Activated naive CD4-positive, alpha-beta T cell treated with anti-CD3 and anti-CD28 coated beads, Interleukin-2, amount 10 ng/mL, durations not matched to agents 7 days and 5 days (primary cell): Measurements from ENCODE around the gene NOC2L.

Experiments
- CTCF ChIA-PET: fragments of 350-600 bp; sonication (Branson Sonifier 250); formaldehyde crosslinking; loops from one replicate; lab custom pipeline; 2021; ENCODE audit warnings: antibody characterized with exemption; lab: Charles Lee
- DNase-seq: peaks from one replicate; pipeline ENCODE4 v3.0.0-alpha.2; 2020
- H3K27ac Mint-ChIP-seq: one replicate; pipeline ENCODE4 v1.8.0; 2021; ENCODE audit warnings: mild to moderate bottlenecking, moderate library complexity, mixed read lengths
- H3K27me3 Mint-ChIP-seq: one replicate; pipeline ENCODE4 v1.8.0; 2021; ENCODE audit warnings: mild to moderate bottlenecking, mixed read lengths
- H3K36me3 Mint-ChIP-seq: one replicate; pipeline ENCODE4 v1.8.0; 2021; ENCODE audit warnings: mixed read lengths
- H3K4me1 Mint-ChIP-seq: one replicate; pipeline ENCODE4 v1.8.0; 2021; ENCODE audit warnings: mixed read lengths
- H3K4me3 Mint-ChIP-seq: one replicate; pipeline ENCODE4 v1.8.0; 2021; ENCODE audit warnings: mild to moderate bottlenecking, moderate library complexity, mixed read lengths
- H3K9me3 Mint-ChIP-seq: one replicate; pipeline ENCODE4 v1.8.0; 2021; ENCODE audit warnings: mixed read lengths

Gene NOC2L

GRCh38 chr1:923131-923990, 35.7 kb downstream of the NOC2L start, which contains the start of gene SAMD11:
Gene SAMD11, plus strand, starts transcription at chr1:923923. Its CDS starts 509 bp downstream, at chr1:924432.
- peaks cover 14% of the 10 kb centered on the region for H3K4me1 Mint-ChIP-seq
- no peaks in the 10 kb centered on the region for H3K9me3 Mint-ChIP-seq
- peaks cover 94% of the 10 kb centered on the region for H3K27me3 Mint-ChIP-seq
- peak; percentile 60 for DNase-seq
- H3K4me3 Mint-ChIP-seq = peak within 1 kb of the TSS; percentile 60
- no peaks in the 10 kb centered on the region for H3K36me3 Mint-ChIP-seq
- CTCF ChIA-PET = no interaction called here
- peak within 1 kb of the TSS; percentile 52 for H3K27ac Mint-ChIP-seq

GRCh38 chr1:921011-921837, 37.8 kb downstream of the NOC2L start:
- no peak overlapping the region for H3K27ac Mint-ChIP-seq
- no peaks in the 10 kb centered on the region for H3K36me3 Mint-ChIP-seq
- no peak overlapping the region for H3K4me3 Mint-ChIP-seq
- peak; percentile 47 for DNase-seq
- H3K4me1 Mint-ChIP-seq = peaks cover 12% of the 10 kb centered on the region
- H3K9me3 Mint-ChIP-seq = no peaks in the 10 kb centered on the region
- CTCF ChIA-PET = interaction anchor here (0.7 to 0.8 kb wide), 2 partner anchors 9 to 16 kb away, joined by 3 read pairs; no protein-coding TSS in a partner anchor
- H3K27me3 Mint-ChIP-seq = peaks cover 91% of the 10 kb centered on the region

GRCh38 chr1:920521-920920, 38.5 kb downstream of the NOC2L start:
- peaks cover 91% of the 10 kb centered on the region for H3K27me3 Mint-ChIP-seq
- no peak for DNase-seq
- no peaks in the 10 kb centered on the region for H3K9me3 Mint-ChIP-seq
- H3K4me1 Mint-ChIP-seq = peaks cover 11% of the 10 kb centered on the region
- no peak overlapping the region for H3K27ac Mint-ChIP-seq
- CTCF ChIA-PET = interaction anchor here (0.7 to 0.8 kb wide), 2 partner anchors 8 to 16 kb away, joined by 3 read pairs; no protein-coding TSS in a partner anchor
- H3K4me3 Mint-ChIP-seq = no peak overlapping the region
- H3K36me3 Mint-ChIP-seq = no peaks in the 10 kb centered on the region

- no peaks in the 10 kb centered on the region for H3K9me3 Mint-ChIP-seq
- H3K27me3 Mint-ChIP-seq = peaks cover 91% of the 10 kb centered on the region
- H3K4me1 Mint-ChIP-seq = peaks cover 11% of the 10 kb centered on the region
- no peak overlapping the region for H3K27ac Mint-ChIP-seq
- CTCF ChIA-PET = interaction anchor here (0.8 kb wide), 1 partner anchor 15 kb away, joined by 3 read pairs; no protein-coding TSS in a partner anchor
- no peak overlapping the region for H3K4me3 Mint-ChIP-seq
- no peaks in the 10 kb centered on the region for H3K36me3 Mint-ChIP-seq
- no peak for DNase-seq
Observed at GRCh38 chr1:920010-920409, 39.0 kb downstream of the NOC2L start.

GRCh38 chr1:919271-919872, 39.7 kb downstream of the NOC2L start:
- H3K36me3 Mint-ChIP-seq = no peaks in the 10 kb centered on the region
- CTCF ChIA-PET = no interaction called here
- no peak overlapping the region for H3K4me3 Mint-ChIP-seq
- DNase-seq = no peak
- peaks cover 11% of the 10 kb centered on the region for H3K4me1 Mint-ChIP-seq
- H3K27me3 Mint-ChIP-seq = peaks cover 91% of the 10 kb centered on the region
- no peak overlapping the region for H3K27ac Mint-ChIP-seq
- H3K9me3 Mint-ChIP-seq = no peaks in the 10 kb centered on the region

GRCh38 chr1:918843-919242, 40.2 kb downstream of the NOC2L start:
- peaks cover 11% of the 10 kb centered on the region for H3K4me1 Mint-ChIP-seq
- no peak overlapping the region for H3K4me3 Mint-ChIP-seq
- H3K27me3 Mint-ChIP-seq = peaks cover 96% of the 10 kb centered on the region
- H3K36me3 Mint-ChIP-seq = no peaks in the 10 kb centered on the region
- CTCF ChIA-PET = no interaction called here
- no peak for DNase-seq
- H3K27ac Mint-ChIP-seq = no peak overlapping the region
- no peaks in the 10 kb centered on the region for H3K9me3 Mint-ChIP-seq

GRCh38 chr1:918353-918752, 40.7 kb downstream of the NOC2L start:
- DNase-seq = no peak
- H3K4me3 Mint-ChIP-seq = no peak overlapping the region
- peaks cover 10% of the 10 kb centered on the region for H3K4me1 Mint-ChIP-seq
- H3K27ac Mint-ChIP-seq = no peak overlapping the region
- CTCF ChIA-PET = no interaction called here
- H3K27me3 Mint-ChIP-seq = peaks cover 97% of the 10 kb centered on the region
- H3K36me3 Mint-ChIP-seq = no peaks in the 10 kb centered on the region
- no peaks in the 10 kb centered on the region for H3K9me3 Mint-ChIP-seq

- Mint-ChIP-seq H3K4me1 (peaks cover 6% of the 10 kb centered on the region), H3K27me3 (peaks cover 97% of the 10 kb centered on the region), H3K27ac (no peak overlapping the region), H3K4me3 (no peak overlapping the region), H3K9me3 (no peaks in the 10 kb centered on the region), H3K36me3 (no peaks in the 10 kb centered on the region)
- CTCF ChIA-PET = no interaction called here
- no peak for DNase-seq
Observed at GRCh38 chr1:917466-918091, 41.5 kb downstream of the NOC2L start.

- H3K9me3 Mint-ChIP-seq = no peaks in the 10 kb centered on the region
- peak; percentile 18 for DNase-seq
- H3K36me3 Mint-ChIP-seq = no peaks in the 10 kb centered on the region
- H3K27me3 Mint-ChIP-seq = peaks cover 97% of the 10 kb centered on the region
- H3K4me1 Mint-ChIP-seq = peaks cover 9% of the 10 kb centered on the region
- H3K27ac Mint-ChIP-seq = no peak overlapping the region
- CTCF ChIA-PET = no interaction called here
- H3K4me3 Mint-ChIP-seq = no peak overlapping the region
Observed at GRCh38 chr1:917076-917459, 42.0 kb downstream of the NOC2L start.

- H3K27me3 Mint-ChIP-seq = peaks cover 97% of the 10 kb centered on the region
- DNase-seq = peak; percentile 11
- CTCF ChIA-PET = no interaction called here
- H3K4me1 Mint-ChIP-seq = peaks cover 7% of the 10 kb centered on the region
- H3K9me3 Mint-ChIP-seq = no peaks in the 10 kb centered on the region
- H3K27ac Mint-ChIP-seq = no peak overlapping the region
- no peaks in the 10 kb centered on the region for H3K36me3 Mint-ChIP-seq
- H3K4me3 Mint-ChIP-seq = no peak overlapping the region
Observed at GRCh38 chr1:916173-917075, 42.6 kb downstream of the NOC2L start.

- Mint-ChIP-seq H3K27ac (no peak overlapping the region), H3K9me3 (no peaks in the 10 kb centered on the region), H3K4me3 (no peak overlapping the region), H3K27me3 (peaks cover 97% of the 10 kb centered on the region), H3K4me1 (peaks cover 5% of the 10 kb centered on the region), H3K36me3 (no peaks in the 10 kb centered on the region)
- peak; percentile 21 for DNase-seq
- CTCF ChIA-PET = no interaction called here
Observed at GRCh38 chr1:915295-916172, 43.5 kb downstream of the NOC2L start.

- Mint-ChIP-seq H3K4me3 (no peak overlapping the region), H3K9me3 (no peaks in the 10 kb centered on the region), H3K4me1 (peaks cover 5% of the 10 kb centered on the region), H3K36me3 (no peaks in the 10 kb centered on the region), H3K27me3 (peaks cover 95% of the 10 kb centered on the region), H3K27ac (no peak overlapping the region)
- DNase-seq = peak; percentile 13
- CTCF ChIA-PET = no interaction called here
Observed at GRCh38 chr1:914891-915280, 44.2 kb downstream of the NOC2L start.
